T-helper 2 cell (primary cell): Measurements from ENCODE around the gene NEUROG1.
A peak's percentile ranks its signal among the peaks of the same experiment; 100 is the strongest.

Experiments used
- DNase-seq, 5 experiments: peaks; one replicate each; pipeline versions ENCODE4 v3.0.0 to v3.0.0-alpha.2; 2012 to 2022

Gene NEUROG1

GRCh38 chr5:135492319-135492626 lies 43.5 kb downstream of the NEUROG1 start:
- no peak for DNase-seq

DNA sequence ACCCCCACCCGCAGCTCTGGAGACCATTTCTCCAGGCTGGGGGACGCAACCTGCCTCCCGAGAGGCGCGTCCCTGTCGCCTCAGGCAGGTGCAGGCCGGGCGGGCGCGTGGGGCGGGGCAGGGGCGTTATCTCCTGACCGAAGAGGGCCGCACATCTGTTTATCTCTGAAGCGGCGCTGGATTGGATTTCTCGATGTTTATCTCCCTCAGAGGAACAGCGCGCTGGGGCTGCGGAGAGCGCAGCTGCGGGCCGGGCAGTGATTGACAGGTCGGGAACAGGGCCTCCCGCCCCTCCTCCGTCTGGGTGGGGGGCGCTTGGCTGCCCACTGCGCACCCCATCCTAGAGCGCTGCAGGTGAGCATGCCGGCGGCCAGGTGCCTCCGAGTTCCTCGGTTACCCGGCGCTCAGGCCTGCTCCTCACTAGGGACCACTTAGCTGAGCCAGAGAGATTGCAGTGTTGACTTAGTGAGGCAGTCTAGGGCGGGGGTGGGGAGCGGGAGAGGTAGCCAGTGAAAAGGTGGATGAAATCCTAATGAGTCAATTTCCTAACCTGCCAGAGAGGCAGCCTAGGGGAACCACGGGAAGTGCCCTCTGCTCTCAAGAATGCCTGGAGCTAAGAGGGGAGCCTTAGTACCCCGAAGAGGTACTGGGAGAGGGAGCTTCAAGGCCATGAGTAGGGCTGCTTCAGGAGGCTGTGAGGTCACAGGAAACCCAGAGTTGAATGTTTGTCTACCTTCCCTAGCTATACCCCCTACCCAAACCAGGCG lies 44.0 kb downstream of the NEUROG1 start:
- DNase-seq: no peak

- no peak for DNase-seq
These were observed 44.7 kb downstream of the NEUROG1 start for GRCh38 chr5:135491038-135491551.

DNA sequence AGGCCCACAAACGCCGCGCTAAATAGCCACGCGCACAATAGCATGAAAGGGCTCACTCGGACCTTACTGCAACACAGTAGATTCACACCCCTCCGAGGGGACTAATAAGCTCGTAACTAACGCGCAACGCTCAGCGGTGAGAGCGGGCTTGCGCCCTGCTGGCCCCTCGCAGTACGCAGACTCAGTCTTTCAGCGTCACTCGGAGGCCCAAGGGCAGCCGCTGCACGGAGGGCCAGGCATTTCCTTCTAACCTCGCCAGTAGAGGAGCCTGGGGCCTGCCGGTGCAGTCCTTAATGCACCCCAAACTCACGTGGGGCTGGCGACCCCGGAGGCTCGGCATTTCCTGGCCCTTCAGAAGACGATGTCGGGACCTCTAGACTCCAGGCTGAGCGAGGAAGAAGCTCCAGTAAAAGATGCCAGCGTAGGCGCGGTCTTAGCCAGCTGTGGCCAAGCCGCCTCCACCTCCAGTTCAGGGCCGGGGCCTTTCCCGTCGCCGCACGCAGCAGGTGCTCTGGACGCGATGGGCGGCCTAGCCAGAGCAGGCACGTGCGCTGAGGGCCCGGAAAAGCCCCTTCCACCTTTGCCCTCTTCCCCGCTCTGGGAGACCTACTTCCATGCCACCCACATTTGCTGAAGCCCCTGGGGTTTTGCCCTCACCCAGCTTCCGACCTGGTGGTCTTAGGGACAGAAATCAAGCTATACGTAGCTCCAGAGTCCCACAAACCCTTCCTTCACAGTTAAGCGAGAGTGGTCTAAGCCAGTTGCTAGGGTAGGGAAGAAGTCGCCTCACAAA lies 45.3 kb downstream of the NEUROG1 start:
- no peak for DNase-seq

- peak in 1 of 5 experiments; percentile 9 for DNase-seq
These were observed 46.1 kb downstream of the NEUROG1 start for GRCh38 chr5:135489466-135490244.

DNA sequence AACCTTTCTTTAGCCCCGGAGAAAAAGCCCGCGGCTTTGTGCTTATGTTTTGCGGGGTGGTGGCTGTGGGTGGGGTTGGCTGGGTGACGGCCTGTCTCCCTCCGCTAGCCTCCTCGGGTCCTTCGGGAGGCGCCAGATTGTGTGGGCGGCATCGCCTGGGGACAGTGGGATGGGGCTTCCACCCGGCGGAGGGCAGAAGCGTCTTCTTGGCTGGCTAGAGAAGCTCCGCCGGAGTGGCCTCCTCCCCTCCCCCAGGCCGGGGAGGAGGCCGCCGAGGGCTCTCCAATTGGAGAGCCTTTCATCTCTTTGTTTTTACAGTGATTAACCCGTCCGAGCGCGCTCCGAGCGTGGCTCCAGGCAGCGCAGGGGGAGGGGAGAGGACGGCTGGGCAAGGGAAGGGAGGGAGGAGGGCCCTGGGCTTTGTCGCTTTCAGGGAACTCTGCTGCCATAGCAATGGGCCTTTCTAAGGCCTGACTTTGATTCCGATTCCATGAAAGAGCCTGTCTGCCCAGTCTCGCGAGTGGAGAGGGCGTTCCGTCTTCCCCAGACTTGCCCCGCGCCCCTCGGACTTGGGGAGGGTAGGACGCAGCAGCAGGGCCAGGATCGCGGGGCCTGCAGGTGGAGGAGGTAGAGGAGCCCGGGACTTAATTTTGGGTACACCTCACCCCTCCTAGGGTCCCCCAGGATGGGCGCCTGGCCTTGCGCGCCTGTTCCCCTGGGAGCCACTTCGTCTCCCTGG lies 46.9 kb downstream of the NEUROG1 start:
- no peak for DNase-seq

DNA sequence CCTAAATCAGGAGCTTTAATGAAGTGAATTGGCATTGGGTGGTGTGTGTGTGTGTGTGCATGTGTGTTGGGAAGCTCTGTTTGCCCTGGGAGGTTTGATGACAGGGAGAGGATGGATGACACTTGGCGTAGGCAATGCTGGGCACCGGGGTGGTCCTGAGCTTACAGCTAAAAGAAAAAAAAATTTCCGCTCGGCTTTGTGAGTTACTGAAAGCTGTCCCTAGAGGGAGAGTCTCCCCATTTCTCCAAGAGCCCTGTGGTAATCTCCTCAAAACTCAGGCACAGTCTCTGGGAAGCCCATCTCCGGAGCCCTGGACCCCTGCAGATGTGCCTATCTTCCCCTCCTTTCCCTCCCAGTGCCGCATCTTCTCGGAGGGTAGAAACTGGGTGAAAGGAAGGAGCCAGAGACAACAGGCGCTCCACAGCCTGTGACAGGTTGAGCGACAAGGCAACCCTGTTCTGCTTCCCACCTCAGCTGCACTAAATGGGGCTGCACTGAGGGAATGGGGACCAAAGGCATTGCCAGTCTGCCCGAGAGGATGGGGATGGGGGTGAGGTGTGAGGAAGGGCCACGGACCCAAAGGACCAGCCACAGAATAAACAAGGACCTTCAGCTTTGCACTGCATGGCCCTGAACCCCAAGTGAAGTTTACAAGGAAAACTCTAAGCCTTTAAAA lies 47.8 kb downstream of the NEUROG1 start:
- DNase-seq: no peak

GRCh38 chr5:135487037-135487395 lies 48.7 kb downstream of the NEUROG1 start:
- no peak for DNase-seq

DNA sequence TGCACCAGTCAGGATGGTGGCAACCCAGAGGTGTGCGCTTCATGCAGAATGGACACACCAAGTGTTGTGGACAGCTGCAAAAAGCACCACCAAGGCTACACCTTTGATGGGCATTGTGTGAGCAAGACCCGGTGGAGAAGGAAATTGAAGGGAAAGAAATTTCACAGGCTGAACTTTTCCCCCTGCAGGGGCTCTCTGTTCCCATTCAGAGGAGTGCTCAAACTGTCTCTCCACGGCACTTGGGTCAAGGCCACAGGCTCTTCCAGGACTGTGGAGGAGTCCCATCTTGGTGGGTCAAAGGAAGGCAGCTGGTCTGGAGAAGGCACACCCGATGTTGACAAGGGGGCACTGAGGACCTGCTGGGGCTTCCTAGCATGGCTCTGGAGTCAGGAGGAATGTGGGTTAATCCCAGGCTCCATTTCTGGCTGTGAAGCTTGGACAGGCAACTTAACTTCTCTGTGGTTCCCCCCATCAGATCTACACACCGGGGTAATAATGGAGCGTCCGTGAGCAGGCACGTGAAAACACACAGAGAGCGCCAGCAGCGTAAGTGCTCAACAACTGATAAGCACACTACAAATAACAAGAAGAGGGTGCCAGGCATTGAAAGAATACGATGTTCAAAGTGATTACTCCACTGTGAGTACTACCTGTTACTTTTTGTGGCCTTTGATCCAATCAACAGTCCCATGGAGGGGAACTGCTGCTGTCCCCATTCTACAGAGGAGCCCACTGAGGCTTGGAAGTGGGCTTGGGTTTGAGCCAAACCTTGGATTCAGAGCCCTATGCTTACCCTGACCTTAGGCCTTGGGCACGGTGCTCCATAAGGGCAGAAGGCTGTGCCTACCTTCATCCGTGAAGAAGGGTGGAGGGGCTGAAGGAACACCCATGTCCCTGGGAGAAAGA lies 49.4 kb downstream of the NEUROG1 start:
- no peak for DNase-seq

DNA sequence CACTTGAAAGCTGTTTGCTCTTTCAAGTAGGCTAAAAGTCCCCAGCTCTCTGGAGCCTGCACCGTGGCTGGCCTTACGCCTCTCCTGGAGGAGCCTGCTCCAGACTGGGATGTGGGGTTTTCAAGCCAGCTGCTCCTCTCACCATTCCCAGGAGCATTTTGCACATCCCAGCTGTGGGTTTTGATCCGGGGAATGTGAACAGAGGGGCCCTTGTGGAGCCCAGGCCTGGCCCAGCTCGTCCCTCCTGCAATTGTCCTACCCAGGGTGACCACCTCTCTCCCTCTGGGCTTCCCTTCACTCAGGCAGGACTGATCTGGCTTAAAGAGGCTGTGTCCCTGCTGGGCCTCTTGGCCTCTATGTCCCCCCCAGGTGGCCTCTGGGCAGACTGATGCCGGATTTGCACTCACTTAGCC lies 51.1 kb downstream of the NEUROG1 start:
- DNase-seq: no peak
